GM12864 (cell line): ENCODE results near the gene APBB3.

ENCODE experiments used
- DNase-seq: peaks from one replicate; pipeline ENCODE4 v3.0.0-alpha.2; 2011; ENCODE audit warnings: low read depth
- H3K4me3 ChIP-seq: 2 replicates; pipeline ENCODE4 v1.5.1; 2011; ENCODE audit warnings: mild to moderate bottlenecking, low read depth, low read length, control low read depth
- CTCF ChIP-seq: IDR thresholded peaks from 2 replicates; pipeline ENCODE4 v1.5.1; 2011; ENCODE audit warnings: low read depth, mild to moderate bottlenecking, moderate library complexity, low read length, control low read depth, inconsistent platforms; ENCODE audit errors: missing control alignments

The APBB3 gene

GRCh38 chr5:140547508-140548299, 16.7 kb downstream of the APBB3 start, which contains the start of gene EIF4EBP3:
TSS of gene EIF4EBP3 (plus strand) at chr5:140547662. CDS start at chr5:140547738, 76 bp downstream.
- peak within 1 kb of the TSS; percentile 38 for H3K4me3 ChIP-seq
- peak; percentile 67 for TF ChIP-seq CTCF
- no peak for DNase-seq

GRCh38 chr5:140546851-140547507, 17.4 kb downstream of the APBB3 start:
- H3K4me3 ChIP-seq = no peak overlapping the region; the same call in 1 of the 2 replicates
- no peak for DNase-seq
- TF ChIP-seq CTCF = no peak

GRCh38 chr5:140545606-140546005, 18.8 kb downstream of the APBB3 start:
- no peak for TF ChIP-seq CTCF
- no peak for DNase-seq
- H3K4me3 ChIP-seq = no peak overlapping the region

GRCh38 chr5:140544986-140545385, 19.4 kb downstream of the APBB3 start:
- TF ChIP-seq CTCF = no peak
- H3K4me3 ChIP-seq = no peak overlapping the region
- no peak for DNase-seq

- TF ChIP-seq CTCF = no peak
- H3K4me3 ChIP-seq = no peak overlapping the region
- DNase-seq = no peak
These were observed 21.4 kb downstream of the APBB3 start for GRCh38 chr5:140542972-140543371.

GRCh38 chr5:140540227-140540626, 24.2 kb downstream of the APBB3 start:
- no peak for TF ChIP-seq CTCF
- H3K4me3 ChIP-seq = no peak overlapping the region
- DNase-seq = no peak
